Right lung (tissue), 5 donors: ENCODE data around the gene ETV5. TPM values are rescaled to one million over a fixed set of nuclear protein-coding genes. Genes with fewer than 3 reads are reported as not detected.

Experiments used
- DNase-seq, 2 donors: peaks; one replicate each; pipeline ENCODE4 v3.0.0-alpha.2; 2013
- polyA plus RNA-seq, 5 donors: library from polyadenylated mRNA; unstranded; fragments of 120-200 nt; gene quantifications; one replicate each; pipeline versions ENCODE4 v1.2.1 to v1.2.3, GENCODE V29; 2013; ENCODE audit warnings: inconsistent platforms in 1 of 5, low replicate concordance in 1 of 5; ENCODE audit not compliant: insufficient read length in 5 of 5, insufficient read depth in 1 of 5

The ETV5 gene
- polyA plus RNA-seq, 5 donors = 205 to 296 (median 271) TPM

DNA sequence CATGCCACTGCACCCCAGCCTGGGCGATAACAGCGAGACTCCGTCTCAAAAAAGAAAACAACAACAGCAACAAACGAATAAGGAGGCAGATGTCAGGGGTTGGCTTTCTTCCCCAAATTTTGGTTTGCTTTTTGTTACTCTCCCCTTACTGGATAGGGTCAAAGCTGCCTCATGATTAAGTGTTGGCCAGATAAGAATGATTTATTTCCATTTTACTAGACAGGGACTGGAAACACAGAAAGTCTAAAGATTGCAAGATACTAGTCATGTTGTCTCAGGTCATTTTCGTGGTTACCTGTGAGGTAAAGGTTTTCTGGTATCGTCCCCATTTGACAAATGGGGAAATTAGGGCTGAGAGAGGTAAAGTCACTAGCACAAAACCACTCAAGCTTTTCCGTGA is 18.6 kb upstream of the ETV5 start:
- DNase-seq = no peak

DNA sequence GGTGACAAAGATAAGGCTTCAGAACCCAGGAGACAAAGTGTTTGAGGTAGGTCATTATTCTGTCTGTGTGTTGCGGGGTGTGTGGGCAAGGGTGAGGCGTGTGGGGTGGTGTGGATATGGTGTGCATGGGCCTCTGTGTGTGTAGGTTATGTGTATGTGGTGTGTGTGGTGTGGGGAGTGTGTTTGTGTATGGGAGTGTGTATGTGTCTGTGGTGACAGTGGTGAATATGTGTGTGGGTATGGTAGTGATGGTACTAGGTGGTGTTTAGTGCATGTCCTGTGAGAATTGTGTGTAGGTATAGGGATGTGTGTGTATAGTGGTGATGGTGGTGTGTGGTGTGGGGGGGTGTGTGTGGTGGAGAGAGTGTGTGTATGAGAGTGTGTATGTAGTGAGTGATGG is 16.2 kb upstream of the ETV5 start:
- no peak for DNase-seq

DNA sequence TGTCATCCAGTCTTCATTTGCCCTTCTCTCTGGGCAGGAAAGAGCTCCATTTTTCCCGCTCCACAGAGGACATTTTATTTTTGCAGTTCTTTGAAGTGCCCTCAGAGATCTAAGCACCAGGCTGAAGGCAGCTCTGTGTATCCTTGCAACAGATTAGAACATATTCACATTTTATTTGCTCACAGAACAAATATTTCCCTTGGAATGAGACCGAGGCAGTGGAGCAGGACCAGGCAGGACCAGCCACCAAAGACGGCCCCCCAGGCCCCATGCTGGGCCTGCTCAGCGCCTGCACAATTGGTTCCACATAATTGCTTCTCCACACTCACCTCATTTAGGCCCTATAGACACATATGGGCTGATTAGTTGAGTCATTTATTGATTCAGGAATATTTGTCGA is 15.7 kb upstream of the ETV5 start:
- DNase-seq = no peak

- no peak for DNase-seq
Observed at GRCh38 chr3:186123012-186123411, 14.1 kb upstream of the ETV5 start.

GRCh38 chr3:186121968-186122367 is 13.1 kb upstream of the ETV5 start:
- no peak for DNase-seq

- DNase-seq = peak in 1 of 2 donors; percentile 73
Observed at GRCh38 chr3:186121278-186121677, 12.4 kb upstream of the ETV5 start.

GRCh38 chr3:186119499-186119898 is 10.6 kb upstream of the ETV5 start:
- DNase-seq = no peak

DNA sequence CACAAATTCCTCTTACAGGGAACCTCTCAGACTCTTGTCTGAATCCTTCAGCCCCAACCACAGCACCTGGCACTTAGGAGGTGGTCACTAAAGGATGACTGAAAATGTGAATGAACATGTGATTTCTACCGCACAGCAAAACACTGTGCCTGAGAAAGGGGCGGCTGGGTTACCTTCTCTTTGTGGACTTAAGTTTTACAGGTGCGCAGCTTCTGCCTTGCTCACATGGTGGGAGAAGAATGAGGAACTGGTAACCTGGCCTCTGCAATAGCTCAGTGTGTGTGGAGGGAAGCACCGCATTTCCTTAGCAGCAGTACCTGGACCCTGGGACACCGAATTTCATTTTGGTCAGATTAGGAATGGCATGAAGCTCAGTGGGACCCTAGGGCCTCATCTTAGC is 9.8 kb upstream of the ETV5 start:
- DNase-seq = no peak

DNA sequence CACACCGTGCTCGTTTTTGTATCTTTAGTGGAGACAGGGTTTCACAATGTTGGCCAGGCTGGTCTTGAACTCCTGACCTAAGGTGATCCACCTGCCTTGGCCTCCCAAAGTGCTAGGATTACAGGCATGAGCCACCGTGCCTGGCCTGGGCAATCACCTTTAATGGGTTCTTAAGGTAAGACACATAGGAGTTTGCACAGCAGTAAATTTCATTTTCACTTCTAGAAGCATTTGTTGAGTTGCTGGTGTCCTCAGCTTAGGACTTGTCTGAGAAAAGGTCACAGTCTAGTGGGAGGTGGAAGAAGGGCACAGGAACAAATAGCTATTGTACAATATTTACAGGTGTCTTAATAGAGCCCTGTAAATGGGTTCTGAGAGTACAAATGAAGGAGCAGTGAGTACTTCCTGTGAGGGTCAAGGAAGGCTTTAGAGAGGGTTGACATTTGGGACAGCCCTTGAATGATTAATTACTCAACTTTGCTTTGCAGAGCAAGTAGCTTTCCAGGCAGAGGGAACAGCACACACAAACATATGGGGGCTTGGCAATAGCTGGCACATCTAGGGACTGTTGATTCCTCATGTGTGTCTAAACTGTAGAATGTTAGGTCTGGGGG is 8.7 kb upstream of the ETV5 start:
- no peak for DNase-seq

DNA sequence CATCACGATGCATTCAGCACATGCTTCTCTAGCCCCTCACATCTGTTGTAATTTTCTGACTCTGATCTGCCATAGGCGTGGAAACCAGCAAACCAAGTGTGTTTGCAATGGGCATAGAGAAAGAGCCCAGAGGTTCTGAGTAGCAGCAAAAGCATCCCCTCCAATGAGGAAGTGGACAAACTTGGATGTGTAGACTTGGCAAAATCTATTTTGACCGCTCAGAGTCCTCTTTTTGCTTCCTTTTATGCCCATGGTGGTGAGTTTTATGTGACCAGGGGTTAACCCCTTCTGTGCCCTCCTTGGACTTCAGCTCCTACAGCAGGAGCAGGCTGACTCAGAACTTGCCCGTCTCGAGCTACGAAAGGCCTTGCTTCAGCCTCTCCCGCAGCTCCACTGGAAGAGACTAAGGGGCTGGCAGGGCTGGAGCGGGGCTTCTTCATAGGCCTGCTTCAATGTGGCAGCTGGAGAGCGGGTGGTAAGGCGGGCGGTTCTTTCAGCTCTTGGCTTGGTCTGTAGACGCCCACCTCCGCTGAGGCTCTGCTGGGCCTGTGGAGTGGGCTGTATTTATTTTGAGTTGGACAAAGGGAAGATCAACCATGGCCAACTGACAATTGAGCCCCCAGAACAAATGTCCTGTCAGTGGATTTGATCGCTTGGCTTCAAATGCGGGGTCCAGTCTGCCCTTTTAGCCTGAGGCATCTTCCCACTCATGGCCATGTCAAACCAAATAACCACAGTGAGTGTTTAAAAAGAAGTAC is 6.5 kb upstream of the ETV5 start:
- no peak for DNase-seq

- no peak for DNase-seq
Observed at GRCh38 chr3:186110975-186111974, 2.4 kb upstream of the ETV5 start.

- DNase-seq = peak in 1 of 2 donors; percentile 81
Observed at GRCh38 chr3:186109897-186110803, 1.3 kb upstream of the ETV5 start.

DNA sequence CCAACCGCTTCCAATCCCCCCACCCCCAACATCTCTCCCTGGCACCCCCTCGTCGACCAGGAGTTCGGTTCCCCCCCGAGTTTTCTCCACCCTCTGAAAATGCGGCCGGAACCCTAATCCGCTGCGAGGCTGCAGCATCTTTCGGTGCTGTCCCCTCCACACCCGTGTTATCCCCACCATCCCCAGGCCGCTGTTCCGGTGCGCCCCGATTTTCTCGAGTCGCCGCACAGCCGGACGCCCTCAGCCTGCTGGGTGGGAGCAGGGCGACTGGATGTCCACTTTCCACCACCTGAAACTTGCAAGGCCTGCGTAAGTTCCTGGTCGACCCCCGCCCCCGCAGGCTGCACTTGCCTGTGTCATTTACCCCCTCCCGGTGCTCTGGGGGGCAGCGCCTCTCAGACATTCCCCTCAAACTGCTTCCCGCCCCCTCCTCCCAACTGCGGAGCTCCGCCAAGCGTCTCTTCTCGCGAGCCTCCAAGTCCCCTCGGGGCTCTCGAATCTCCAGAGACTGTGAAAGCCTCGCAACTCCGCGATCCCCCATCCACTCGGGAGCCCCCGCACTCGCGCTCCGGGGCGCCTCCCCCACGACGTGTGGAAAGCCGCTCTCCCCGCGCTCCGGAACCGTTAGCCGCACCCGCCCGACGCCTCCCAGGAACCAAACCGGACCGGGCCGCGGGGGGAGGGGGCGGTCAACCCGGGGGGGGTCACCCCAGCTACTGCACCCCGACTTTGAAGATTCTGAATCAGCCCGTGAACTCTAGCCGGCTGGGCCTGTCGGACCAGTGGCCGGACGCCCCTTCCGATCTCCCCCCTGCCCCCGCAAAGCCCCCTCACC is 566 bp downstream of the ETV5 start:
- DNase-seq = peak in 1 of 2 donors; percentile 59

DNA sequence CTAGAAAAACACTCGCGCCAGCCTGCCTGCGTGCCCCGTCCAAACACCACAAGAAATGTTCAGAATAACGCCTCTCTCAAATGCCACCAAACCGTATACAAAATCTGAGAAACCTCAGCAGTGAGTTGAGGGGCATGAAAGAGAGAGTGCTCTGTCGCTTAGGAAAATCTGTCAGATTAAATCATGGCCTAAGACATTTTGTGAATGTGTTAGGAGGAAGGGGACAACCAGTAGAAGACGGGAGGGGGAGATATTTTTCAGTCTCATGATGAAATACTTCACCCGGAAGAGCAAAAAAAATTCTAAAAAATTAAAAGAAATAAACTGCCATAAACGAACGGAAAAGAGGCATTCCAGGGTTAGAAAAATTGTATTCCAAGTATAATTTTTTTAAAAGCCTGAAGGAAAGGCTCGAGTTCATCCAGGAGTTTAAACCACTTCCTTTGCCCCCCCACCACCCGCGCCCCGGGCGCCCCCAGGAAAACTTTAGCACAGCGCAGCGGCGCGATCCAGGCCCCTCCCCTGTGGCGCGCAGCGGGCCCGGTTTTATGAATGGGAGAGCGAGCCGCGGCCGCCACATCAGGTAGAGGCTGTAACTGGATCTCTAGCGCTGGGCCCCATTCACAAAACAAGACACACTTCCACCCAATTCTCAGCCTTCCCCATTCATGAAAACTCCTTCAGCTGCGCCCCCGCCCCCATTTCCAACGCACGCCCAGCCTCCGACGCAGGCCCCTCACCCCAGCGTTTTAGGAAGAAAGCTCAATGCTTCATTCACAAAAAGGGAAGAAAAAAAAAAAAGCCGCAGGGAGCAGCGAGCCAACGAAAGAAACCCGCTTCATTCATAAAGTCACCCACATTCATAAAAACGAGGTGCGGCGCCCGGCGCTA is 1.4 kb downstream of the ETV5 start:
- peak in 1 of 2 donors; percentile 67 for DNase-seq

- DNase-seq = no peak
Observed at GRCh38 chr3:186105543-186105942, 3.3 kb downstream of the ETV5 start.

DNA sequence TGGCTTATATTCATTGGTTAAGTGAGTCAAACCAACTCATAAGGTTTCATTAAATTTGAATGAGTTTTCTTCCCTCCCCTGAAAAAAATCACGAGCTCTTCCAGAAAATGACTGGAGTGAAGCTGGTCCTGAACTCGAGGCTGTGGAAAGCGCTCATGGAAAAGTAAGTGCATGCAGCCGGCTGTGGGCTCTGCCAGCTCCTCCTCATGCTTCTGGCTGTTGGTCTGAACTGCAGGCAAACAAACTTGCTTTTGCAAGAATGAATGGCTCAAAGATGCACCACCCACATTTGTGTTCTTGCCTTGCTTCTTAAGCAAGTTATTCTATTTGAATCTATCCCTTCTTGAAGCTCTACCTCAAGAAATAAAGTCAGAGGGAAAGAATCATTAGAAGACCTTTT is 6.2 kb downstream of the ETV5 start:
- DNase-seq = no peak

DNA sequence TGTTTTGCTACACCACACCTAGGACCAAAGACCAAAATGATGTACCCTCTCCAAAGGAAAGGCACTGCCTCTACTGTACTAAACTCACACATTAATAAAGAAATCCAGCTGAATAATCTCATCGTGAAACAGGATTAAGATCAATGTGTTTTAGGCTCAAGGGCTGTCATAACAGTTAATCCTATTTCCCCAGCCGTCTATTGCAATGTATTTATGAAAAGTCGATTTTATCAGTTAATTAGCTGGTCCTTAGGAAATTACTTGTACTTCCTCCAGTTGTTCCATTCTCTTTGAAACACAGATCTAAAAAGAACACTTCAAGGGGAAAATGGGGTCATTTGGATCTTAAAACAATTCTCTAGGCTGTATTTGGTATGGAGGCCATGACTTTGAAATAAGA is 8.5 kb downstream of the ETV5 start:
- DNase-seq = no peak

DNA sequence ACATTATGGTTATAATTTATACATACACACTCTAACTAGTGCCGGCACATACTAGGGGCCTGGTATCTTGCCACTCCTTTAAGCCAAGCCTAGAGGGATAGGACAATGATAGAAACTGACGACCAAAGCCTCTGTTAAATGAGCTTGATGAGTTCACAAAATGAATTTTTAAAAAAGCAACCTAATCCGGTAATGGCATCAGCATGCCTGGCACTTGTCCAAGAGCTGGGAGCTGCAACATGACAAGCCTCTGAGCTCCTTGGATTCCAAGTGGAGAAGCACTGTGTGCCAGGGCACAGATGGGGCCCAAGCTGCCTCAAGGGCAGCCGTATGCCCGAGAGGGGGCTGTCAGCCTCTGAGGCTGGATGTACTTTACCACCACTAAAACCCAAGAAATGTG is 9.7 kb downstream of the ETV5 start:
- no peak for DNase-seq

GRCh38 chr3:186098740-186099139 is 10.1 kb downstream of the ETV5 start:
- no peak for DNase-seq
